OCI-LY7 (cell line): Measurements from ENCODE around the gene SUV39H2.
"Not testable (repeated sequence)": the region's sequence is repeated elsewhere in the genome, so short reads cannot be mapped to it uniquely, and the experiment has no call there.

Experiments
- CTCF ChIP-seq: fragments of 200-600 bp; sonication (generic); conservative IDR thresholded peaks from 2 replicates; pipeline ENCODE4 v1.5.1; 2014; ENCODE audit warnings: mild to moderate bottlenecking, antibody characterized with exemption, low read length, moderate library complexity, mixed read lengths
- EZH2phosphoT487 ChIP-seq: fragments of 200-600 bp; sonication (generic); IDR thresholded peaks from 2 replicates; pipeline ENCODE4 v1.6.1; 2018; ENCODE audit warnings: low read depth, borderline replicate concordance, mild to moderate bottlenecking, mixed run types, antibody characterized with exemption, low read length, moderate library complexity, mixed read lengths

DNA sequence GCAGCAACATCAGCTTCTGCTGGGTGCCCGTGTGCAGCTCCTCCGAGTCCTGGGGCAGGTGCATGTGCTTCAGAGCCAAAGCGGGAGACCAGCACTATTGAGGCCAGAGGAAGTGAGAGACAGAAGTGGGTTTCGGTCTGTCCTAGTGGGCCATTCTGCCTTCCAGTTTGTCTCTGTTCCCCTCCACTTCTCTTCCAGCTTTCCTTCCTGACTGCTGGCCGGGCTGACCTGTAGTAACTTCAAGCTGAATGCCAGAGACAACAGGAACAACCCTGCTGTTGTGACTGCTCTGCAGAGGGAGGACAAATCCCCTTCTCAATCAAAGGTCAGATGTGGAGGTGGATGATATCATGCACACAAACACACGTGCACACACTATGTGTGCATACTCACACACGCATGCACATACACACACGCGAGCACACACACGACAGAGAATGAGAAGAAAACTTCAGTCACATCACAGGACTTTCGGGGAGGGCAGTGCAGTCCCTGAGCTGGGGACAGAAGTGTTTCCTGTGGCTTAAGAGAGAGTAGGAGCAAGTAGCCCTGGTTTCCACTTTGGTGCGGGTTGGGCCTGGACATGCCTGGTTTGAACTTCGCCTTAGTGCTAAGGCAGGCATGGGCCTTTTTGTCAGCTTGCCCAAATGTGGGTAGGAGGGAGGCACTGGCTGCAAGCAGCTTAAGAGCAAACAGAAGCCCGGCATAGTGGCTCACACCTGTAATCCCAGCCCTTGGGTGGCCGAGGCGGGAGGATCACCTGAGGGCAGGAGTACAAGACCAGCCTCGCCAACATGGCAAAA, 63.7 kb downstream of the SUV39H2 start:
- TF ChIP-seq CTCF, EZH2phosphoT487: not testable (repeated sequence)
